ENCODE data around the gene ALDH1L1.

The ALDH1L1 gene

GRCh38 chr3:126057936-126058335, 122.5 kb downstream of the ALDH1L1 start (continued):
- TF ChIP-seq, protein P1, sequence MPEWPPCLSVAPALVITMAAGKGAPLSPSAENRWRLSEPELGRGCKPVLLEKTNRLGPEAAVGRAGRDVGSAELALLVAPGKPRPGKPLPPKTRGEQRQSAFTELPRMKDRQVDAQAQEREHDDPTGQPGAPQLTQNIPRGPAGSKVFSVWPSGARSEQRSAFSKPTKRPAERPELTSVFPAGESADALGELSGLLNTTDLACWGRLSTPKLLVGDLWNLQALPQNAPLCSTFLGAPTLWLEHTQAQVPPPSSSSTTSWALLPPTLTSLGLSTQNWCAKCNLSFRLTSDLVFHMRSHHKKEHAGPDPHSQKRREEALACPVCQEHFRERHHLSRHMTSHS (tag by site-specific recombination; IDR thresholded peaks at IDR 0.05), result no peak
- TF ChIP-seq ZBTB21 (tag by site-specific recombination; IDR thresholded peaks at IDR 0.05) (no peak), ZNF274 (IDR thresholded peaks at IDR 0.05; ENCODE audit: low read length) (no peak), ZNF274 (tag by site-specific recombination; IDR thresholded peaks at IDR 0.05; ENCODE audit: borderline replicate concordance) (no peak), ZNF140 (tag by site-specific recombination; IDR thresholded peaks at IDR 0.05) (no peak), MEIS1 (CRISPR knock-in tag; IDR thresholded peaks at IDR 0.05; ENCODE audit: borderline replicate concordance) (no peak)
- TF ChIP-seq, protein P2, sequence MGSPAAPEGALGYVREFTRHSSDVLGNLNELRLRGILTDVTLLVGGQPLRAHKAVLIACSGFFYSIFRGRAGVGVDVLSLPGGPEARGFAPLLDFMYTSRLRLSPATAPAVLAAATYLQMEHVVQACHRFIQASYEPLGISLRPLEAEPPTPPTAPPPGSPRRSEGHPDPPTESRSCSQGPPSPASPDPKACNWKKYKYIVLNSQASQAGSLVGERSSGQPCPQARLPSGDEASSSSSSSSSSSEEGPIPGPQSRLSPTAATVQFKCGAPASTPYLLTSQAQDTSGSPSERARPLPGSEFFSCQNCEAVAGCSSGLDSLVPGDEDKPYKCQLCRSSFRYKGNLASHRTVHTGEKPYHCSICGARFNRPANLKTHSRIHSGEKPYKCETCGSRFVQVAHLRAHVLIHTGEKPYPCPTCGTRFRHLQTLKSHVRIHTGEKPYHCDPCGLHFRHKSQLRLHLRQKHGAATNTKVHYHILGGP (tag by site-specific recombination; IDR thresholded peaks at IDR 0.05), result no peak

- peaks cover 0 to 3% of the 10 kb centered on the region in 2 experiments; a peak in 1 of 3 replicates for H3K36me3 ChIP-seq (ENCODE audit: control insufficient read depth in 2 of 2, insufficient read depth in 1 of 2, low read length in 2 of 2)
- no peak overlapping the region for H3K4me3 ChIP-seq (ENCODE audit: low read depth, low read length)
- no peaks in the 10 kb centered on the region for H3K9me3 ChIP-seq (ENCODE audit: control insufficient read depth, insufficient read depth, low read depth, low read length)
- no peak overlapping the region for H3K27ac ChIP-seq (ENCODE audit: extremely low read depth, low read depth, low read length)
- TF ChIP-seq ZNF350 (tag by site-specific recombination; IDR thresholded peaks at IDR 0.05) (no peak), FEZF1 (tag by site-specific recombination; IDR thresholded peaks at IDR 0.05) (no peak), ZNF585B (tag by site-specific recombination; IDR thresholded peaks at IDR 0.05) (no peak), IKZF3 (tag by site-specific recombination; IDR thresholded peaks at IDR 0.05) (no peak)
- ChIA-PET CTCF (no interaction called here), POLR2A (no interaction called here)
- H3K4me1 ChIP-seq (ENCODE audit: control insufficient read depth, insufficient read depth, low read length), result no peaks in the 10 kb centered on the region
Measured at GRCh38 chr3:126057501-126057819, 122.9 kb downstream of the ALDH1L1 start.

- no peak overlapping the region for H3K27ac ChIP-seq (ENCODE audit: extremely low read depth, low read depth, low read length)
- no peak overlapping the region for H3K4me3 ChIP-seq (ENCODE audit: low read depth, low read length)
- H3K9me3 ChIP-seq (ENCODE audit: control insufficient read depth, insufficient read depth, low read depth, low read length), result no peaks in the 10 kb centered on the region
- peaks cover 0 to 3% of the 10 kb centered on the region in 2 experiments; a peak in 1 of 3 replicates for H3K36me3 ChIP-seq (ENCODE audit: control insufficient read depth in 2 of 2, insufficient read depth in 1 of 2, low read length in 2 of 2)
- POLR2A ChIA-PET, result no interaction called here
- H3K4me1 ChIP-seq (ENCODE audit: control insufficient read depth, insufficient read depth, low read length), result no peaks in the 10 kb centered on the region
- CTCF ChIA-PET, result no interaction called here
- TF ChIP-seq ZFP3 (tag by site-specific recombination; IDR thresholded peaks at IDR 0.05; ENCODE audit: low read depth), result no peak
- no peak for TF ChIP-seq ZBTB1 (tag by site-specific recombination; IDR thresholded peaks at IDR 0.05)
- TF ChIP-seq BCL11B (tag by site-specific recombination; IDR thresholded peaks at IDR 0.05; ENCODE audit: low read depth), result no peak
- TF ChIP-seq ZBTB49 (tag by site-specific recombination; IDR thresholded peaks at IDR 0.05; ENCODE audit: low read depth), result no peak
- TF ChIP-seq HOXC10 (CRISPR knock-in tag; IDR thresholded peaks at IDR 0.05), result no peak
- TF ChIP-seq, protein P3, sequence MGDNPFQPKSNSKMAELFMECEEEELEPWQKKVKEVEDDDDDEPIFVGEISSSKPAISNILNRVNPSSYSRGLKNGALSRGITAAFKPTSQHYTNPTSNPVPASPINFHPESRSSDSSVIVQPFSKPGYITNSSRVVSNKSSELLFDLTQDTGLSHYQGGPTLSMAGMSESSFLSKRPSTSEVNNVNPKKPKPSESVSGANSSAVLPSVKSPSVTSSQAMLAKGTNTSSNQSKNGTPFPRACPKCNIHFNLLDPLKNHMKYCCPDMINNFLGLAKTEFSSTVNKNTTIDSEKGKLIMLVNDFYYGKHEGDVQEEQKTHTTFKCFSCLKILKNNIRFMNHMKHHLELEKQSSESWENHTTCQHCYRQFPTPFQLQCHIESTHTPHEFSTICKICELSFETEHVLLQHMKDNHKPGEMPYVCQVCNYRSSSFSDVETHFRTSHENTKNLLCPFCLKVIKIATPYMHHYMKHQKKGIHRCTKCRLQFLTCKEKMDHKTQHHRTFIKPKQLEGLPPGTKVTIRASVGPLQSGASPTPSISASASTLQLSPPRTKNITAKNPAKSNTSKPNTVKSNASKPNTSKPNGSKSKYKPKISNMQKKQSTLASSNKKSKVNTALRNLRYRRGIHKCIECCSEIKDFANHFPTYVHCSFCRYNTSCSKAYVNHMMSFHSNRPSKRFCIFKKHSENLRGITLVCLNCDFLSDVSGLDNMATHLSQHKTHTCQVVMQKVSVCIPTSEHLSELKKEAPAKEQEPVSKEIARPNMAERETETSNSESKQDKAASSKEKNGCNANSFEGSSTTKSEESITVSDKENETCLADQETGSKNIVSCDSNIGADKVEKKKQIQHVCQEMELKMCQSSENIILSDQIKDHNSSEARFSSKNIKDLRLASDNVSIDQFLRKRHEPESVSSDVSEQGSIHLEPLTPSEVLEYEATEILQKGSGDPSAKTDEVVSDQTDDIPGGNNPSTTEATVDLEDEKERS (tag by site-specific recombination; IDR thresholded peaks at IDR 0.05), result no peak
- no peak for TF ChIP-seq ZNF596 (tag by site-specific recombination; IDR thresholded peaks at IDR 0.05)
- no peak for TF ChIP-seq ZNF529 (tag by site-specific recombination; IDR thresholded peaks at IDR 0.05; ENCODE audit: insufficient replicate concordance)
Measured at GRCh38 chr3:126056681-126057500, 123.5 kb downstream of the ALDH1L1 start.
